ENCODE data around the gene MAP4.

MAP4 gene

GRCh38 chr3:47912006-47912504 is 104.2 kb downstream of the MAP4 start:
- TF ChIP-seq CTCF (conservative IDR thresholded peaks at IDR 0.05; ENCODE audit: low read length) = no peak
- no peak for TF ChIP-seq EZH2phosphoT487 (IDR thresholded peaks at IDR 0.05; ENCODE audit: borderline replicate concordance)
- H3K27me3 ChIP-seq (ENCODE audit: insufficient read depth, low read length, poor library complexity, severe bottlenecking) = no peaks in the 10 kb centered on the region
- no peaks in the 10 kb centered on the region for H4K20me1 ChIP-seq (ENCODE audit: insufficient read depth, low read length, poor library complexity, severe bottlenecking)
- no peaks in the 10 kb centered on the region for H3K9me2 ChIP-seq (replicated peaks; ENCODE audit: low read depth, low read length)
- H3K9ac ChIP-seq (ENCODE audit: low read depth, low read length, poor library complexity, severe bottlenecking) = no peak overlapping the region
- no peaks in the 10 kb centered on the region for H3K79me2 ChIP-seq (ENCODE audit: insufficient read depth, low read length)
- no peak overlapping the region for H2AFZ ChIP-seq (ENCODE audit: low read length)
- no peak overlapping the region for H3K4me2 ChIP-seq (ENCODE audit: low read depth, low read length, poor library complexity, severe bottlenecking)
- no peaks in the 10 kb centered on the region for H3K9me3 ChIP-seq (ENCODE audit: insufficient read depth, low read depth, low read length)
- peaks cover 49% of the 10 kb centered on the region; the same call in 1 of the 2 replicates for H3K36me3 ChIP-seq (ENCODE audit: insufficient read depth, low read length)
- no peaks in the 10 kb centered on the region for H3F3A ChIP-seq (ENCODE audit: low read depth)
- no peak overlapping the region for H3K4me3 ChIP-seq (ENCODE audit: low read length, poor library complexity, severe bottlenecking)
- no peaks in the 10 kb centered on the region for H3K4me1 ChIP-seq (ENCODE audit: insufficient read depth, low read length, poor library complexity, severe bottlenecking)

- Histone ChIP-seq H3K79me2 (ENCODE audit: insufficient read depth, low read length) (no peaks in the 10 kb centered on the region), H3K4me3 (ENCODE audit: low read length, poor library complexity, severe bottlenecking) (no peak overlapping the region), H3K4me2 (ENCODE audit: low read depth, low read length, poor library complexity, severe bottlenecking) (no peak overlapping the region), H3K9me3 (ENCODE audit: insufficient read depth, low read depth, low read length) (no peaks in the 10 kb centered on the region), H3K4me1 (ENCODE audit: insufficient read depth, low read length, poor library complexity, severe bottlenecking) (no peaks in the 10 kb centered on the region), H4K20me1 (ENCODE audit: insufficient read depth, low read length, poor library complexity, severe bottlenecking) (no peaks in the 10 kb centered on the region), H3K27me3 (ENCODE audit: insufficient read depth, low read length, poor library complexity, severe bottlenecking) (no peaks in the 10 kb centered on the region), H2AFZ (ENCODE audit: low read length) (no peak overlapping the region), H3K9me2 (replicated peaks; ENCODE audit: low read depth, low read length) (no peaks in the 10 kb centered on the region), H3F3A (ENCODE audit: low read depth) (no peaks in the 10 kb centered on the region), H3K9ac (ENCODE audit: low read depth, low read length, poor library complexity, severe bottlenecking) (no peak overlapping the region), H3K36me3 (ENCODE audit: insufficient read depth, low read length) (peaks cover 38% of the 10 kb centered on the region; the same call in 1 of the 2 replicates)
- no peak for TF ChIP-seq CTCF (conservative IDR thresholded peaks at IDR 0.05; ENCODE audit: low read length)
- no peak for TF ChIP-seq EZH2phosphoT487 (IDR thresholded peaks at IDR 0.05; ENCODE audit: borderline replicate concordance)
These were observed 105.3 kb downstream of the MAP4 start for GRCh38 chr3:47910777-47911440.

GRCh38 chr3:47910233-47910632 is 106.0 kb downstream of the MAP4 start:
- Histone ChIP-seq H2AFZ (ENCODE audit: low read length) (no peak overlapping the region), H3K79me2 (ENCODE audit: insufficient read depth, low read length) (no peaks in the 10 kb centered on the region), H3K27me3 (ENCODE audit: insufficient read depth, low read length, poor library complexity, severe bottlenecking) (no peaks in the 10 kb centered on the region), H3F3A (ENCODE audit: low read depth) (no peaks in the 10 kb centered on the region), H3K4me1 (ENCODE audit: insufficient read depth, low read length, poor library complexity, severe bottlenecking) (no peaks in the 10 kb centered on the region), H4K20me1 (ENCODE audit: insufficient read depth, low read length, poor library complexity, severe bottlenecking) (no peaks in the 10 kb centered on the region), H3K9me2 (replicated peaks; ENCODE audit: low read depth, low read length) (no peaks in the 10 kb centered on the region), H3K9ac (ENCODE audit: low read depth, low read length, poor library complexity, severe bottlenecking) (no peak overlapping the region), H3K4me2 (ENCODE audit: low read depth, low read length, poor library complexity, severe bottlenecking) (no peak overlapping the region), H3K4me3 (ENCODE audit: low read length, poor library complexity, severe bottlenecking) (no peak overlapping the region), H3K9me3 (ENCODE audit: insufficient read depth, low read depth, low read length) (no peaks in the 10 kb centered on the region), H3K36me3 (ENCODE audit: insufficient read depth, low read length) (peaks cover 31% of the 10 kb centered on the region; the same call in 1 of the 2 replicates)
- no peak for TF ChIP-seq CTCF (conservative IDR thresholded peaks at IDR 0.05; ENCODE audit: low read length)

Data from Loucy (cell line).